H1 (cell line): ENCODE measurements around the gene SLC13A1. TPM values are rescaled to one million over a fixed set of nuclear protein-coding genes. Genes with fewer than 3 reads are reported as not detected.

Experiments used
- CTBP2 ChIP-seq: IDR thresholded peaks from 2 replicates; pipeline ENCODE4 v1.7.0; 2011; ENCODE audit warnings: borderline replicate concordance, mild to moderate bottlenecking, moderate library complexity, mixed read lengths, low read length; ENCODE audit not compliant: insufficient read depth, insufficient read length
- RXRA ChIP-seq: IDR thresholded peaks from 2 replicates; pipeline ENCODE4 v1.6.1; 2011; ENCODE audit warnings: low read depth, mild to moderate bottlenecking, low read length, moderate library complexity; ENCODE audit not compliant: insufficient read depth
- SP1 ChIP-seq: IDR thresholded peaks from 2 replicates; pipeline ENCODE4 v1.6.1; 2011; ENCODE audit warnings: low read depth, low read length
- TAF1 ChIP-seq: IDR thresholded peaks from 2 replicates; pipeline ENCODE4 v1.6.1; 2011; ENCODE audit warnings: mild to moderate bottlenecking, low read depth, low read length
- polyA plus RNA-seq, 7 experiments: library from polyadenylated mRNA; depleted of rRNA in 3 of 7; stranded (reverse) in 5 of 7; unstranded in 2 of 7; fragments of >200 nt in 5 of 7; fragments of 200-250 nt in 2 of 7; gene quantifications; 1 replicate in 5 of 7; 2 replicates in 1 of 7; 4 replicates in 1 of 7; pipeline versions ENCODE4 v1.2.1 to v1.2.3, GENCODE V29; 2011 to 2013; ENCODE audit warnings: missing spikeins in 2 of 7, mixed read lengths in 2 of 7
- total RNA-seq: library from RNA; stranded (reverse); fragmentation: NEBNext Ultra II Directional; extraction: Animal tissue kit (Norgen Biotek cat#: 25700); gene quantifications from 2 replicates; pipeline ENCODE4 v1.2.1, GENCODE V29; 2021

The SLC13A1 gene
- total and polyA plus RNA-seq, 2 of the 8 experiments (the other 6 are each of a cell fraction or from before 2014, with no cell fraction given), result not detected

- no peak for TF ChIP-seq TAF1
- no peak for TF ChIP-seq RXRA
- TF ChIP-seq CTBP2, result no peak
- TF ChIP-seq SP1, result no peak
- TF ChIP-seq, all 59 proteins: peak for 0
Observed at GRCh38 chr7:123211545-123211944, 11.8 kb upstream of the SLC13A1 start (continued).
